ENCODE data around the gene INSM2. TPM values are rescaled to one million over a fixed set of nuclear protein-coding genes. Genes with fewer than 3 reads are reported as not detected.

INSM2 gene
- total RNA-seq, 1 donor from 2014 or later, result not detected

- no peak for DNase-seq (ENCODE audit: low spot score)
Observed at GRCh38 chr14:35543006-35543405, 9.0 kb downstream of the INSM2 start.

GRCh38 chr14:35549551-35549950 lies 15.6 kb downstream of the INSM2 start:
- no peak for DNase-seq (ENCODE audit: low spot score)

GRCh38 chr14:35551081-35551480 lies 17.1 kb downstream of the INSM2 start:
- DNase-seq (ENCODE audit: low spot score), result no peak

- no peak for DNase-seq (ENCODE audit: low spot score)
Observed at GRCh38 chr14:35553808-35554207, 19.8 kb downstream of the INSM2 start.

GRCh38 chr14:35556548-35556947 lies 22.6 kb downstream of the INSM2 start:
- no peak for DNase-seq (ENCODE audit: low spot score)

- DNase-seq (ENCODE audit: low spot score), result no peak
Observed at GRCh38 chr14:35557221-35557747, 23.3 kb downstream of the INSM2 start.

- no peak for DNase-seq (ENCODE audit: low spot score)
Observed at GRCh38 chr14:35558680-35559079, 24.7 kb downstream of the INSM2 start.

- DNase-seq (ENCODE audit: low spot score), result no peak
Observed at GRCh38 chr14:35565871-35566464, 32.0 kb downstream of the INSM2 start.

DNA sequence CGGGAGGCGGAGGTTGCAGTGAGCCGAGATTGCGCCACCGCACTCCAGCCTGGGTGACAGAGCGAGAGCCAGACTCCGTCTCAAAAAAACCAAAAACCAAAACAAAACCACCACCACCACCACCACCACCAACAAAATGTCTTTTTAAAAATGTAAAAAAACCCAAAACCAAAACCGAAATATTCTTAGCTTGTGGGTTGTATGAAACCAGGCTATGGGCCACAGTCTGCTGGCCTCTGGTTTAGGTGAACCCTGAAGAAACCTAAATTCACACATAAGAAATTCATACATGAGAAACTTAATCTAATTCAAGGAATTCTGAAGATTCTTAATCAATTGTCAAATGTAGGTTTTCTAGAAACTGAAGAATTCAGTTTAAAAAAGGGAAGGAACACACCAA lies 37.6 kb downstream of the INSM2 start:
- no peak for DNase-seq (ENCODE audit: low spot score)

- no peak for DNase-seq (ENCODE audit: low spot score)
Observed at GRCh38 chr14:35573911-35574310, 39.9 kb downstream of the INSM2 start.

- no peak for DNase-seq (ENCODE audit: low spot score)
Observed at GRCh38 chr14:35576260-35576659, 42.3 kb downstream of the INSM2 start.

DNA sequence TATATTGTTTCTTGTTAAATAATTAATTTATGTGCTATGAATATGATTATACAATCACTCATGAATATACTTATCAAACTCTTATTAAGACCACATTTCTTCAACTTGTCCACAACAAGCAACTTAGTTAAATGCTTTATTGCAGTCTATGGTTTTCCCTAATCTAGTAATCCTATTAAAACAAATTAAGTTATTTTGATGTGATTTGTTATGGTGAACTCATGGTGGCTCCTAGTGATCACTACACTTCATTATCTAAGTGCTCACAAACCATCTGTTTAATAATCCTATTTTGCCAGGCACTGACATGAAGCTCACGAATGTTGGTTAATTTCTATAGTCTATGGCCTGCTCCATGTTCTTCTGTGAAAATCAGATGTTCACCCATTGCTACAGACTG lies 42.9 kb downstream of the INSM2 start:
- DNase-seq (ENCODE audit: low spot score), result no peak

DNA sequence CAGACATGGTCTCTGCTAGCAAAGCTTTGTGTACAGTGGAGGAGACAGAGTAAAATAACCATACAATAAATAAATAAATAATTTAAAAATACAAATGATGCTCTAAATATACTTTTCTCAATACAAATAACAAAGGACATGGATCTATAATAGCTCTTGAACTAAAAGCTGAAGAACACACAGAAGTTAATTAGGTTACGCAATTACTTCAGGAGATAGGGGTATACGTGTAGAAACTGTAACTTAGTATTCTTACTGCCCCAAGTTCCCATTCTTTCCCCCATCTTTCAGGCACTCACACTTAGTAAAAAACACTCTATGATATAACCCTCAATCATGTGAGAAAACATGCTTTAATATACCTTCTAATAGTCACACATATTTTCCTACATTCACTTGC lies 44.2 kb downstream of the INSM2 start:
- DNase-seq (ENCODE audit: low spot score), result no peak

GRCh38 chr14:35578639-35579038 lies 44.7 kb downstream of the INSM2 start:
- DNase-seq (ENCODE audit: low spot score), result no peak

Other genes with a start within 250 kb of the INSM2 start
- gene PSMA6, start 241.8 kb upstream of the INSM2 start, total RNA-seq, result 93.8 TPM
- gene NFKBIA, start 129.4 kb upstream of the INSM2 start, total RNA-seq, result 74.8 TPM

All from mucosa of gallbladder (tissue), 1 donor.